GM21576 (cell line): ENCODE results near the gene RBMS3.

Experiments
- ATAC-seq: cut with Tn5 transposase; IDR thresholded peaks from one replicate; pipeline ENCODE4 v1.9.1; 2021; ENCODE audit warnings: mild to moderate bottlenecking, moderate library complexity; ENCODE audit not compliant: unreplicated experiment

Gene RBMS3

DNA sequence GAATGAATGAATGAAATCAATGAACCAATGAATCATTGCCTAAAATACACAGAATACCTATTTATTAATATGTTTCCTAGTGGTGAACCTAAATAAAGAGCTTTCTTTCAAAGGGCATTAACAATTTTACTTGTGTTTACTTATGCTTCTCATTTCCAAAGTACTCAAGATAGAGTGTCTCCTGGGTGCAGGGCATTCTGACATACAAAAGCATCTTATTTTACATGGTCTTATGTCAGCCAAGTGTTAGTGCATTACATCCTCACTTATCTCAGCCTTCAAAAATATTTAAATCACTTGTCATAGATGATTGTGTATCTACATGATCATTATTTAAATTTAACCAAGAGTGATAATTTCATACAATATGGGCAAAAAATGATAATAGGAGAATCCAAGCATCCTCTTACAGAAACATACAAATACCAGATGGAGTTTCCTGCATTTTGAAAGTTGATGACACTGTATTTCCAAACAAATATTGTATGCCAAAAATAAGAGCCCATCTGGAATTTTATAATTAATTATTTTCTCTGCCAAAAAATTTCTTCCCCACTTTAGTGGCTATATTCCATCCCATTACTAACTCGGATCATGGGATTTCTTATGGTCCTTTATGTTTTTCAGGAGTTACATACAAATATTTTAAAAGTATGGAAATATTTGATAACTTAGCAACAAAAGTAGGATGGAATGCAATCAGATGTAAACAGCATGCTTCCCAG lies 279.0 kb downstream of the RBMS3 start:
- ATAC-seq, result no peak

DNA sequence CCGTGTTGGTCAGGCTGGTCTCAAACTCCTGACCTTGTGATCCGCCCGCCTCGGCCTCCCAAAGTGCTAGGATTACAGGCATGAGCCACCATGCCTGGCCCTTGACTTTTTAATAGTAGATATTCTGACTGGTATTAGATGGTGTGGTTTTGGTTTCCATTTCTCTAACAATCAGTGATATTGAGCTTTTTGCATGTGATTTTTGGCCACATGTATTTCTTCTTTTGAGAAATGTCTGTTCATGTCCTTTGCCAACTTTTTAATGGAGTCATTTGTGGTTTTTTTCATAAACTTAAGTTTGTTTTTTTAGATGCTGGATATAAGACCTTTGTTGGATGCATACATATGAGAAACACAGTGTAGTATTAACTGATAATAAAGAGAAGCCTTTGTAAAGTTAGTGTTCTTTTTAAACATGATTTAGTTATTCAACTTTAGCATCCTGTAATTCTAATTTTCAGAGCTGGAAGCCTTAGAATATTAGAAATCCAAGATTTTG lies 280.8 kb downstream of the RBMS3 start:
- ATAC-seq, result no peak

GRCh38 chr3:29565236-29565635 lies 284.4 kb downstream of the RBMS3 start:
- ATAC-seq, result no peak

DNA sequence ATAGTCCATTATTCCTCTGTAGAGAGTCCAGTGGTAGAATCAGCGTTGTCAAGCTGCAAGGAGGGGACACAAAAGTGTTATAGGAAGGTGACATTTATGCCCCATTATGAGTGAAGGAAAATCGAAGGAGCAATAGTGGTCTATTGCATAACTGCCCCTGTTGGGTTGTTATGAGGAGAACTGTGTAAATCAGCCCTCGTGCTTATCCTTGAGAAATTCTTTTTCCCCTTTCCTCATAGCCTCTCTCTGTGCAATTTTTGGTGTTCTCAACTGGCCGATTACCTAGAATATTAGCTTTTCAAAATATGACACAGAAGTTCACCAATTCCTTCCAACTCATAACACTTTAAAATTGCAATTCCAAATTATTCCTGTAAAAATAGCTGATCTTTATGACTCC lies 286.6 kb downstream of the RBMS3 start:
- no peak for ATAC-seq

- no peak for ATAC-seq
Observed at GRCh38 chr3:29568355-29568754, 287.5 kb downstream of the RBMS3 start.

- no peak for ATAC-seq
Observed at GRCh38 chr3:29576181-29576580, 295.3 kb downstream of the RBMS3 start.

DNA sequence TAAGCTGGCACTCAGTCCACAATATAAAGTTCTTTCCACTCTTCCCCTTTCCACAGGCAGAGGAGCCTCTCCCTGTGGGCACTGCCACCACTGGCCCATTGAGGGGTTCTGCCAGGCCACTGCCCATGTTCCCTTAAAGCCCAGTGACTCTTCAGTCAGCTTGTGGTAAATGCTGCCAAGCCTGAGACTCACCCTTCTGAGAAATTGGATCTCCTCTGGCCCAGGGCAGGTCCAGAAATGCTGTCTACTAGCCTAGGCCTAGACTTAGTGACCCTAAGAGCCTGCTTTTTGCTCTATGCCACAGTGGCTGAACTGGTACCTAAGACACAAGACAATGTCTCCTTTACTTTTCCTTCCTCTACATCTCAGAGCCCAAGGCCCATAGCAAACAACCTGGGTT lies 295.8 kb downstream of the RBMS3 start:
- ATAC-seq, result no peak

- ATAC-seq, result no peak
Observed at GRCh38 chr3:29577250-29577649, 296.4 kb downstream of the RBMS3 start.

- ATAC-seq, result no peak
Observed at GRCh38 chr3:29581311-29581710, 300.4 kb downstream of the RBMS3 start.

DNA sequence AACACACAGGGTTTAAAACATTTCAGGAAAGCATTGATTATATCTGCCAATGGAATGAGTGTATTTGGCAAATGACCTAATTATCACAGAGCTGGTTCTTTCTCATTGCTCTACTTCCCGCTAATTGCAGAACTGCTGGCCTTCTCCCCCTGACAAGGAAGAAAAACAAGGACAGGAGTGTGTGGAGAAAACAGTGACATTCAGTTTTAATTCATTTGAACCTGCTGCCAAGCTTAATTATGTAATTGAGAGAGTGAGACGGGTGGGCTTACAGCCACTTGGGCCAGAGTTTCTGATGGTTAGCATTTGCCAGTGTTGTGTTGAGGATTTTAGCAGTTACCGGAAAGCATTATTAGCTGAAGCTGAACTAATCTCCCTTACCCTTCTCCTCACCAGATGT lies 301.4 kb downstream of the RBMS3 start:
- no peak for ATAC-seq

- ATAC-seq, result no peak
Observed at GRCh38 chr3:29583861-29584260, 303.0 kb downstream of the RBMS3 start.

GRCh38 chr3:29585368-29585767 lies 304.5 kb downstream of the RBMS3 start:
- ATAC-seq, result no peak

GRCh38 chr3:29587340-29587739 lies 306.5 kb downstream of the RBMS3 start:
- ATAC-seq, result no peak

DNA sequence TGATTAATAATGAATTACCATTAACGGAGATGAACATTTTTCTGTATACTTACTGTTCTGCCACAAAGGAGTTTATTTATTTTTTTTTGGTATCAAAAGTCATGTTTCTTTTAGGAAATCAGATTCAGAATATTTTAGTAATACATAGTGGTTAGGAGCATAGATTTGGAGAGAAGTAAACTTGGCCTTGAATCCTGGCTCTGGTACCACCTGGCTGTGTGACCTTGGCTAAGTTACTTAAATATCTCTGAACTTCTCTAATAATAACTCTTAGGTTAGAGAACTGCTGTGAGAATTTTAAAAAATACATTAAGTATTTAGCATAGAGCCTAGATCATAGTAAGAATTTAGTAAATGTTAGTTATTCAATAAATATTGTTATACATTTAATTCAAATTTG lies 309.1 kb downstream of the RBMS3 start:
- ATAC-seq, result no peak

DNA sequence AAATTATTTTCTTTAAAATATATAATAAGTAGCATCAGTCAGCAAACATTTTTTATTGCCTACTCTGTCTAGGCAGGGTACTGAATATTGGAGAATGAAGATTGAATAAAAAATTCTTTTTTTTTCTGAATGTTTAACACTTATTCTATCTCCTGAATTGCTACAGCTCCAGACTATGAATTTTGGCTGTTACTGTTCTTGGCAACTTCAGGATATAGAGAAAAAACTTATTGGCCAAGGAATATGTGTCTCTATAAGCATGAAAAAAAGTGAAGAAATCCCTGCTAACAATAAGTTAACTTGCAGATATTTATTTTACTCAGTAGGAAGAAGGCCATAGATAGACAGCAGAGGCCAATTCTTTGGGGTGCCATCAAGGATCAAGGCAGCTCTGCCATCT lies 309.6 kb downstream of the RBMS3 start:
- no peak for ATAC-seq

DNA sequence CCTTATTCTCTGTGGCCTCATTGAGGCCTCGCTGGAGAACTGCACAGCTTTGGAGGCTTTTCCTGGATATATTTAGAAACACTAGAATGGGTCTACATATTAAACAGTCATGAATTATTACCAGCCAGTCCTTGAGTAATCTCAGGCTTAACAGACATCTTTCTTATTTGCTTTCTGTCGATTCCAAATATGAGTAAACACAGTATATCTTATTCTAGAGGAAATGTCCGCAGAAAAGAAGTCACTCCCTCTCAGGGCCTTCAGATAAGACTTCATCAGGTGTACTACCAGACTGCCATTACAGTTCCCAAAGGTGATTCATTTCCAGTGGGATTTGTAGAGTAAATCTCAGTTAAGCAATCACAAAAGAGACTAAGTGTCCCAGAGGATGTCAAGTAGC lies 310.7 kb downstream of the RBMS3 start:
- no peak for ATAC-seq

GRCh38 chr3:29593802-29594201 lies 312.9 kb downstream of the RBMS3 start:
- no peak for ATAC-seq

- no peak for ATAC-seq
Observed at GRCh38 chr3:29594261-29594660, 313.4 kb downstream of the RBMS3 start.

DNA sequence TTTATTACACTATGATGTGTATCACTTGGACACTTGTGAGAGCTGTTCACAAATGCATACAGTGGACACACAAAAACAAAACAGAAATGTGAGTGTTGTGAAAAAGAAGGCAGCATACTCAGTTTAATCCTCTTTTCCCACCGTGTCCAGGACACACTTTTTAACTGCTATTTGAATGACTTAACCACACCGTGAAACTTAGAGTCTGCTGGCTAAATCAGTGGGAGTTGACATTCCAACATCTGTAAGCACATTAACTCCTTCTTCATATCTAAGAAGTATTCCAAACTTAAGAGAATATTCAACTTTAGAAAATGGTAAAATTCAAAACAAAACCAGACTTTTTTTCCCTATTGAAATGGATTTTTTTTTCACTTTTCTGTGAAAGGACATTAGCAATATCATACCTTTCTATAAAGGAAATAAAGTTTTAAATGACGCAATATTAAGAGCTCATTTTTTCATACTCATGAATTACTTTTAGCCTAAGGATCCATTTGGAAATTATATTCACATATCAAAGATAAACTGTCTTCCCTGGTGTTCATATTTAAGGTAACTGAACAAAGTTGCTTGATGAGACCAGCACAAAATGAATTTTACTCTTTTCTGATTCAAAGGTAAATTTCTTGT lies 316.6 kb downstream of the RBMS3 start:
- no peak for ATAC-seq

DNA sequence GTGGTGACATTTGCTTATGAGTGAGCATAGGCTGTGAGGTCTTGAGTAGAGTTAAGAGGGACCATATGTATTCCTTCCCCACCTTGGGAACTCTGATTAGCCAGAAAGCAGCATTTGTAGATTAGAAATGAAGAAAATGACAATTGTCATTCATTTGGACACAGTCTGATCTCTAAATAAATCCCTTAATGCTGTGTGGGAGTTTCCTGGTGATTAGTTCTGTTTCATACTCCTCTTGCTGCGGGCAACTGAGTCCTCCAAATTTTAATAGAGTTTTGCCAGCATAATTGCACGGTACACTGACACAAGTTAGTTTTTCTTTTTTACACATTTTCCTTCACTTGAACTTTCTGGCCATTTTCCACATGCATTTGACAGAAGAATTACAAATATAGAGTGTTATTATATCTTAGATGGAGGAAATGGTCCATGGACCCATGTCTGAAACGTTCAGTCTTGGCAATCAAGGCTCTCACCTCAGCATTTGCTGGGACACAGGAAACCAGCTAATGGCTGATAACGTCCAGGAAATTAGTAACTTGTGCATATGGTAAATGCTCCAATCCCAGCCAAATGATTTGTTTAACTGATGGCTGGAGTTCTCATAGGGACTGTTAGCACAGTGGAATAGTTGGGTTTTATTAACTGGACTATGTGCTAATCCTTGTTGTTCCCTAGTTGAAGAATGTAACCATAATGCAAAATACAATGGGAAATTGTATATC lies 321.2 kb downstream of the RBMS3 start:
- no peak for ATAC-seq

- ATAC-seq, result no peak
Observed at GRCh38 chr3:29605845-29606244, 325.0 kb downstream of the RBMS3 start.

DNA sequence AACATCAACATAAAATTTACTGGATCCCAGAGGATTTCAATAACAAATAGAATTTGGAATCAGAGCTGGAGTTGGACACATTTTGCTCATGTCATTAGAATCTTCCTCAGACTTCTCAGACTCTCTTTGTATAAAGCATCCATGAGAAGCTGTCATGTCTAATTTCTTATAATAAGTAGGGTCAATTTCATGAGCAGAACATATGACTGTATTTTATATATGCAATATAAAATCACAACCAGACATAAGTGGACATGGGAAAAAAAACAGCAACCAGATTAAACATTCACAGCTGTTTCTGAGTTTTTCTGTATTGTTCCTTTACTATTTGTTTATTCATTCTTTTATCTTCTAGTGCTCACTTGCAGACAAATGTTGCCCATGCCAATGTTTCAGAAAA lies 325.5 kb downstream of the RBMS3 start:
- ATAC-seq, result no peak
